ENCODE data around the gene ZBTB44.

DNA sequence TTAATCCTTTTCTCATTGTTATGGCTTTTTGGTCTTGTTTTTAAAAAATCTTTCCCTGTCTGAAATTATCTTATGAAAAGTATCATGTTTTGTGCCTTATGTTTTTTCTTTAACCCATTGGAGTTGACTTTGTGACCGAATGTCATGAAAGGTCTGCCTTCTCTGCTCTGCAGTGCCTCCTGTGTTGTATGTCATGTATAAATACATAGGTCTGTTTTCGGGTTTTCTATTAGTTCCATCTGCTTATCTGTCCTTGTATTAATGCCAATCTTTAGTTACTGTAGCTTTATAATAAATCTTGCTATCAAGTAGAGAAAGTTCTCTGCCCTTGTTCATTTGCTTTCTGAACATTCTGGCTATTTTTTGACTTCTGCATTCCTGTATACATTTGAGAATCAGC, 73.0 kb downstream of the ZBTB44 start:
- no peak for TF ChIP-seq EP300 (IDR thresholded peaks at IDR 0.05)
- TF ChIP-seq, protein P1, sequence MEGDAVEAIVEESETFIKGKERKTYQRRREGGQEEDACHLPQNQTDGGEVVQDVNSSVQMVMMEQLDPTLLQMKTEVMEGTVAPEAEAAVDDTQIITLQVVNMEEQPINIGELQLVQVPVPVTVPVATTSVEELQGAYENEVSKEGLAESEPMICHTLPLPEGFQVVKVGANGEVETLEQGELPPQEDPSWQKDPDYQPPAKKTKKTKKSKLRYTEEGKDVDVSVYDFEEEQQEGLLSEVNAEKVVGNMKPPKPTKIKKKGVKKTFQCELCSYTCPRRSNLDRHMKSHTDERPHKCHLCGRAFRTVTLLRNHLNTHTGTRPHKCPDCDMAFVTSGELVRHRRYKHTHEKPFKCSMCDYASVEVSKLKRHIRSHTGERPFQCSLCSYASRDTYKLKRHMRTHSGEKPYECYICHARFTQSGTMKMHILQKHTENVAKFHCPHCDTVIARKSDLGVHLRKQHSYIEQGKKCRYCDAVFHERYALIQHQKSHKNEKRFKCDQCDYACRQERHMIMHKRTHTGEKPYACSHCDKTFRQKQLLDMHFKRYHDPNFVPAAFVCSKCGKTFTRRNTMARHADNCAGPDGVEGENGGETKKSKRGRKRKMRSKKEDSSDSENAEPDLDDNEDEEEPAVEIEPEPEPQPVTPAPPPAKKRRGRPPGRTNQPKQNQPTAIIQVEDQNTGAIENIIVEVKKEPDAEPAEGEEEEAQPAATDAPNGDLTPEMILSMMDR (IDR thresholded peaks at IDR 0.05) = no peak
- TF ChIP-seq POLR2A (IDR thresholded peaks at IDR 0.05) = no peak

Data from sigmoid colon (tissue), 4 donors.